GM23248 (cell line): ENCODE data around the gene INPP5D.

Experiments
- EZH2 ChIP-seq: fragments of 200-600 bp; sonication (generic); IDR thresholded peaks from 2 replicates; pipeline ENCODE4 v1.6.1; 2018; ENCODE audit warnings: antibody characterized with exemption, mild to moderate bottlenecking; ENCODE audit not compliant: insufficient read depth, poor library complexity, severe bottlenecking
- EZH2phosphoT487 ChIP-seq: fragments of 200-600 bp; sonication (generic); IDR thresholded peaks from 2 replicates; pipeline ENCODE4 v1.6.1; 2018; ENCODE audit warnings: antibody characterized with exemption, moderate library complexity, mild to moderate bottlenecking, low read depth; ENCODE audit not compliant: insufficient read depth

GRCh38 chr2:233034091-233034882 lies 25.9 kb upstream of the INPP5D start:
- TF ChIP-seq EZH2phosphoT487 (no peak), EZH2 (no peak)
